Measurements from ENCODE around the gene SULT1B1. TPM values are rescaled to one million over a fixed set of nuclear protein-coding genes. Genes with fewer than 3 reads are reported as not detected.

SULT1B1 gene
- total RNA-seq, 4 donors from 2014 or later = 0.51 to 2.4 (median 2.2) TPM

DNA sequence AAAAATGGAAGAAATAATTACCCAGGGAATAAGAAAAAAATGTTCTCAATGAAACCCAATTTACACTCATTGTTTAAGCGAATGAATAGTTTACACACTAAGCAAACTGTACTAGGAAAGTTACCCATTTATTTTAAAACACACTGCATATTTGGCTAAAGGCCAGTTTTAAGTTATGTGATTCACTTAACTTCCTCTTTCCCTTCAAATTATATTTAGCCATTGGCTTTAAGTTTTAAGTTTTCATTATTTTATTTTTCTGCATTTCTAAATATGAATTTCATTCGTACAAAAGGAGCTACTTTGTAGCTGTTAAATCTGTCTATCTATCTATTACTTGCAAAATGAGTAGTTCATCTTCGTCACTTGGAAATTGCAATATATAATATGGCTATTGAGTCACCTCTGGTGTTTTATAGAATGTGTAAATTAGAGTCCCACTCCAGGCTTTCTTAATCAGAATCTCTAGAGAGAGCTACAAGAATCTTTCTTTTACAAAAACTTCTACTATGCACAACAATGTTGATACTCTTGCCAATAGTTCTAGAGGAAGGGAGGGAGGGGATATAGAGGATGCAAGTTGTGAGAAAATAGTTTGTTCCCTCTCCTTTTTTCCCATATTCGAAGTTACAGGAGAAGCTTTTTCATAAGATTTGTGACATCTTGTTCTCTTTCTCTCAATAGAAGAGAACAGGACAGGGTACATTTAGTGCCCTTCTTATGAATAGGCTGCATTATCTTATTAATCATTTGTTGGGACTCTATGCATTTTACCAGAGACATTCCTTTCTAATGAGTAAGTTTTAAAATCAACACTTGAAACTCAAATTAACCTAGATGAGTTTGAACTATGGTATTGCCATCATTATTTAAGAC, 41.8 kb downstream of the SULT1B1 start:
- no peak for DNase-seq
- no peaks in the 10 kb centered on the region for H3K36me3 ChIP-seq
- no peak overlapping the region for H3K27ac ChIP-seq
- intact Hi-C loops (cut with DNase I; ENCODE audit: low total_unique reads) = no loop called here
- no peak for TF ChIP-seq POLR2A (IDR thresholded peaks at IDR 0.05)
- TF ChIP-seq, protein P1, sequence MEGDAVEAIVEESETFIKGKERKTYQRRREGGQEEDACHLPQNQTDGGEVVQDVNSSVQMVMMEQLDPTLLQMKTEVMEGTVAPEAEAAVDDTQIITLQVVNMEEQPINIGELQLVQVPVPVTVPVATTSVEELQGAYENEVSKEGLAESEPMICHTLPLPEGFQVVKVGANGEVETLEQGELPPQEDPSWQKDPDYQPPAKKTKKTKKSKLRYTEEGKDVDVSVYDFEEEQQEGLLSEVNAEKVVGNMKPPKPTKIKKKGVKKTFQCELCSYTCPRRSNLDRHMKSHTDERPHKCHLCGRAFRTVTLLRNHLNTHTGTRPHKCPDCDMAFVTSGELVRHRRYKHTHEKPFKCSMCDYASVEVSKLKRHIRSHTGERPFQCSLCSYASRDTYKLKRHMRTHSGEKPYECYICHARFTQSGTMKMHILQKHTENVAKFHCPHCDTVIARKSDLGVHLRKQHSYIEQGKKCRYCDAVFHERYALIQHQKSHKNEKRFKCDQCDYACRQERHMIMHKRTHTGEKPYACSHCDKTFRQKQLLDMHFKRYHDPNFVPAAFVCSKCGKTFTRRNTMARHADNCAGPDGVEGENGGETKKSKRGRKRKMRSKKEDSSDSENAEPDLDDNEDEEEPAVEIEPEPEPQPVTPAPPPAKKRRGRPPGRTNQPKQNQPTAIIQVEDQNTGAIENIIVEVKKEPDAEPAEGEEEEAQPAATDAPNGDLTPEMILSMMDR (IDR thresholded peaks at IDR 0.05) = no peak
- H3K4me3 ChIP-seq = no peak overlapping the region
- H3K27me3 ChIP-seq = no peaks in the 10 kb centered on the region
- H3K4me1 ChIP-seq = no peaks in the 10 kb centered on the region
- H3K9me3 ChIP-seq = no peaks in the 10 kb centered on the region

DNA sequence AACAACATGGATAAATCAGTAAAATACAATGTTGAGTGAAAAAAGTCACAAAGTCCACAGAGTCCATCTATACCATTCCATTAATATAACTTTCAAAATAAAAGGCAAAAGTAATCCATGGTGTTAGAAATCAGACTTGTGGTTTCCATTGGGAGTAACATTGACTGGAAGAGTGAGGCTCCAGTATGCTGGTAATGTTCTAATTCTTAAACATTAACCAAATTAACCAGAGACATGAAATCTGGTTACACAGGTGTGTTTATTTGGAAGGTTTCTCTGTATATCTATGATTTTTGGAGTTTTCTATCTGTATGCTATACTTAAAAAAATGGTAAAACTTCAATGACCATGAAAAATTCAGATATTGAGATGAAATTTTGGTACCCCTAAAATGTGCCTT, 42.6 kb downstream of the SULT1B1 start:
- TF ChIP-seq, protein P1 (IDR thresholded peaks at IDR 0.05) = no peak
- TF ChIP-seq POLR2A (IDR thresholded peaks at IDR 0.05) = no peak
- intact Hi-C loops (cut with DNase I; ENCODE audit: low total_unique reads) = no loop called here
- no peaks in the 10 kb centered on the region for H3K36me3 ChIP-seq
- H3K27ac ChIP-seq = no peak overlapping the region
- H3K4me3 ChIP-seq = no peak overlapping the region
- no peak for DNase-seq
- H3K9me3 ChIP-seq = no peaks in the 10 kb centered on the region
- H3K27me3 ChIP-seq = no peaks in the 10 kb centered on the region
- no peaks in the 10 kb centered on the region for H3K4me1 ChIP-seq

DNA sequence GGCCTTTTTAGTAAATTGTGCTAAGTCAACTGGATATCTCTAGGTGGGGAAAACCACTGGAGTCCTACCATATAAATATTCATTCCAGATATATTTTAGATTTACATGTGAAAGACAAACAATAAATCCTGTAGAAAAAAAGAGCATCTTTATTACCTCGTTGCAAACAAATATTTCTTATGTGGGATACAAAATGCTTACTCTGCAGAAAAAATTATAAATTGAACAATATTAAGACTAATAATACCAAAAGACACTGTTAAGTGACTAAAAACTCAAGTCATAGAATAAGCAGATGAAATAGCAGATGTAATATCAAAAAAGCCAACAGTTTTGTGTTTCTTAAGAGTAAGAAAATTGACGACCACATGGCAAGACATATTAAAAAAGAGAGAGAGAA, 43.8 kb downstream of the SULT1B1 start:
- no peak for DNase-seq
- H3K4me1 ChIP-seq = no peaks in the 10 kb centered on the region
- intact Hi-C loops (cut with DNase I; ENCODE audit: low total_unique reads) = no loop called here
- H3K27ac ChIP-seq = no peak overlapping the region
- H3K9me3 ChIP-seq = no peaks in the 10 kb centered on the region
- no peaks in the 10 kb centered on the region for H3K36me3 ChIP-seq
- H3K27me3 ChIP-seq = no peaks in the 10 kb centered on the region
- TF ChIP-seq POLR2A (IDR thresholded peaks at IDR 0.05) = no peak
- TF ChIP-seq, protein P1 (IDR thresholded peaks at IDR 0.05) = no peak
- no peak overlapping the region for H3K4me3 ChIP-seq

DNA sequence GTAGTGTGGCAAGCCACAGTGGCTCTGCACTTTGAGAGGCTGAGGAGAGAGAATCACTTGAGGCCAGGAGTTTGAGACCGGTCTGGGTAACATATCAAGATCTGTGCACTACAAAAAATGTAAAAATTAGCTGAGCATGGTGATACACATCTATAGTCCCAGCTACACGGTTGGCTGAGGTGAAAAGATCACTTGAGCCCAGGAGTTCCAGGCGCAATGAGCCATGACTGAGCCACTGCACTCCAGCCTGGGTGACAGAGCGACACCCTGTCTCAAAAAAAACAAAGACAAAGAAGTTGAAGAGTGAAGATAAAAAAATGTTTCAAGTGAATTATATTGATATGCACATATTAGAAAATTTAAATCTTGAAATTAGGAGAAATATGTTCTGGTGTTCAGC, 46.3 kb downstream of the SULT1B1 start:
- no peak for DNase-seq
- H3K4me3 ChIP-seq = no peak overlapping the region
- intact Hi-C loops (cut with DNase I; ENCODE audit: low total_unique reads) = no loop called here
- H3K27ac ChIP-seq = no peak overlapping the region
- H3K27me3 ChIP-seq = no peaks in the 10 kb centered on the region
- H3K9me3 ChIP-seq = no peaks in the 10 kb centered on the region
- TF ChIP-seq POLR2A (IDR thresholded peaks at IDR 0.05) = no peak
- TF ChIP-seq, protein P1 (IDR thresholded peaks at IDR 0.05) = no peak
- H3K4me1 ChIP-seq = no peaks in the 10 kb centered on the region
- H3K36me3 ChIP-seq = no peaks in the 10 kb centered on the region

DNA sequence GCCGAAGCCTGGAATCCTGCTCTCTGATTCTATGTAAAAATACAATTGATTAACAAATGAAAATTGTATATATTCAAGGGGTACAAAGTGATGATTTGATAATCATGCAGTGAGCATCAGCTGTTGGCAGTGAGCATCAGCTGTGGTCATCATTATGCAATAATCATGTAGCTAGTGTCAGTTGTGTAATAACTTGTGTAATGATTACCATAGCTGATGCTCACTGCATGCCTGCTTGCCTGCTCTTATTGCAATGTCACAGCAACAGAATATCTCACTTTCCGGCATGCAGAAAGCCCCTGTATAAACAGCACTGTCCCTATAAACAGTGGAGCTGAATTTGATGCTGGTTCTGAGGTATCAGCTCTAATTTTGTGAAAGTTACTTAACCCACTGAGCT, 46.8 kb downstream of the SULT1B1 start:
- Histone ChIP-seq H3K4me1 (no peaks in the 10 kb centered on the region), H3K36me3 (no peaks in the 10 kb centered on the region), H3K27ac (no peak overlapping the region), H3K4me3 (no peak overlapping the region), H3K9me3 (no peaks in the 10 kb centered on the region), H3K27me3 (no peaks in the 10 kb centered on the region)
- TF ChIP-seq POLR2A (IDR thresholded peaks at IDR 0.05) = no peak
- TF ChIP-seq, protein P1 (IDR thresholded peaks at IDR 0.05) = no peak
- intact Hi-C loops (cut with DNase I; ENCODE audit: low total_unique reads) = no loop called here
- no peak for DNase-seq

Measured in uterus (tissue), 4 donors.